Loucy (cell line): ENCODE measurements around the gene CCDC38.

Source experiments
- EZH2phosphoT487 ChIP-seq: fragments of 200-600 bp; IDR thresholded peaks from 2 replicates; pipeline ENCODE4 v1.6.1; 2018; ENCODE audit warnings: antibody characterized with exemption, mild to moderate bottlenecking, moderate library complexity, borderline replicate concordance
- TF ChIP-seq, protein P1 (sequence below): fragments of 200-600 bp; sonication (generic); conservative IDR thresholded peaks from 2 replicates; pipeline ENCODE4 v1.5.1; 2014; ENCODE audit warnings: mild to moderate bottlenecking, antibody characterized with exemption, low read length

DNA sequence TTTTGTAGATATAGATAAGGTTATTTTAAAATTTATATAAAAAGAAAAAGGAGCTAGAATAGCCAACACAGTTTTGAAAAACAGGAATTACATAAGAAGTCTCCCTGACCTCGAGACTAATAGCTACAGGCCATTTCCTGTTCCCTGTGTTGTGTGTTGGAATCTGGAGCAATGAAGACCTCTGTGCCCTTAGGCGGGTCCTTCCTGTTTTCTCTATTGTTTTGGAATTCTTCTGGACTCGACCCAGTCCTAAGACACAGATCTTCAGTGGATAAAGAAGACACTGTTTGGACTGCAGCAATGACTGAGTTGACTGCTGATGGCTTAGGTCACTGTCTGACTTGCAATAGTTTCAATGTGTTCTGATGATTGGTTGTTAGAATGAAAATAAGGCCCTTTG lies 57.4 kb downstream of the CCDC38 start:
- TF ChIP-seq, protein P1, sequence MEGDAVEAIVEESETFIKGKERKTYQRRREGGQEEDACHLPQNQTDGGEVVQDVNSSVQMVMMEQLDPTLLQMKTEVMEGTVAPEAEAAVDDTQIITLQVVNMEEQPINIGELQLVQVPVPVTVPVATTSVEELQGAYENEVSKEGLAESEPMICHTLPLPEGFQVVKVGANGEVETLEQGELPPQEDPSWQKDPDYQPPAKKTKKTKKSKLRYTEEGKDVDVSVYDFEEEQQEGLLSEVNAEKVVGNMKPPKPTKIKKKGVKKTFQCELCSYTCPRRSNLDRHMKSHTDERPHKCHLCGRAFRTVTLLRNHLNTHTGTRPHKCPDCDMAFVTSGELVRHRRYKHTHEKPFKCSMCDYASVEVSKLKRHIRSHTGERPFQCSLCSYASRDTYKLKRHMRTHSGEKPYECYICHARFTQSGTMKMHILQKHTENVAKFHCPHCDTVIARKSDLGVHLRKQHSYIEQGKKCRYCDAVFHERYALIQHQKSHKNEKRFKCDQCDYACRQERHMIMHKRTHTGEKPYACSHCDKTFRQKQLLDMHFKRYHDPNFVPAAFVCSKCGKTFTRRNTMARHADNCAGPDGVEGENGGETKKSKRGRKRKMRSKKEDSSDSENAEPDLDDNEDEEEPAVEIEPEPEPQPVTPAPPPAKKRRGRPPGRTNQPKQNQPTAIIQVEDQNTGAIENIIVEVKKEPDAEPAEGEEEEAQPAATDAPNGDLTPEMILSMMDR, result no peak
- TF ChIP-seq EZH2phosphoT487, result no peak
